HepG2 (cell line): Measurements from ENCODE around the gene BBLN. TPM values are rescaled to one million over a fixed set of nuclear protein-coding genes. Genes with fewer than 3 reads are reported as not detected.

Experiments used
- AGO1 ChIP-seq: fragments of 200-400 bp; formaldehyde crosslinking; IDR thresholded peaks from 2 replicates; pipeline ENCODE4 v1.6.1; 2017; ENCODE audit warnings: mild to moderate bottlenecking, low read depth, low read length, moderate library complexity; ENCODE audit not compliant: poor library complexity, severe bottlenecking
- GATAD1 ChIP-seq: IDR thresholded peaks from 2 replicates; pipeline ENCODE4 v1.6.1; 2016; ENCODE audit warnings: missing genetic modification reagents, missing compliant biosample characterization
- HOXD1 ChIP-seq: sonication (generic); formaldehyde crosslinking; IDR thresholded peaks from 2 replicates; pipeline ENCODE4 v1.5.0; 2020; ENCODE audit warnings: missing genetic modification reagents
- MED1 ChIP-seq: sonication (generic); formaldehyde crosslinking; IDR thresholded peaks from 2 replicates; pipeline ENCODE4 v1.4.0; 2020; ENCODE audit warnings: missing genetic modification reagents
- MXD1 ChIP-seq: sonication (generic); formaldehyde crosslinking; IDR thresholded peaks from 2 replicates; pipeline ENCODE4 v1.4.0; 2020; ENCODE audit warnings: mild to moderate bottlenecking, missing genetic modification reagents
- NFAT5 ChIP-seq: sonication (generic); formaldehyde crosslinking; IDR thresholded peaks from 2 replicates; pipeline ENCODE4 v1.4.0; 2020; ENCODE audit warnings: missing genetic modification reagents
- PAX8 ChIP-seq: sonication (generic); formaldehyde crosslinking; IDR thresholded peaks from 2 replicates; pipeline ENCODE4 v1.8.0; 2022; ENCODE audit warnings: mild to moderate bottlenecking, missing genetic modification reagents, borderline replicate concordance
- ZBTB3 ChIP-seq: sonication (generic); formaldehyde crosslinking; IDR thresholded peaks from 2 replicates; pipeline ENCODE4 v1.4.0; 2020; ENCODE audit warnings: low read depth, mild to moderate bottlenecking, moderate library complexity, missing genetic modification reagents, borderline replicate concordance
- ZNF563 ChIP-seq: sonication (generic); formaldehyde crosslinking; IDR thresholded peaks from 2 replicates; pipeline ENCODE4 v1.8.0; 2022; ENCODE audit warnings: mild to moderate bottlenecking, moderate library complexity, missing genetic modification reagents
- ZNF773 ChIP-seq: sonication (generic); formaldehyde crosslinking; IDR thresholded peaks from 2 replicates; pipeline ENCODE4 v1.4.0; 2020; ENCODE audit warnings: missing genetic modification reagents, borderline replicate concordance
- ZNF792 ChIP-seq: IDR thresholded peaks from 2 replicates; pipeline ENCODE4 v1.6.1; 2016
- polyA plus RNA-seq, 8 experiments: library from polyadenylated mRNA; depleted of rRNA in 3 of 8; stranded (reverse) in 7 of 8; unstranded in 1 of 8; fragments of >200 nt; fragmentation: Illumina TruSeq in 4 of 8; extraction: Trizol in 4 of 8; gene quantifications; 2 replicates each; pipeline versions ENCODE4 v1.2.1 to v1.2.3, GENCODE V29; 2011 to 2016; ENCODE audit warnings: low read depth in 4 of 8, missing spikeins in 1 of 8, mixed read lengths in 1 of 8; ENCODE audit not compliant: insufficient read depth in 1 of 8
- total RNA-seq, 5 experiments: library from RNA; depleted of rRNA; stranded (reverse); fragments of >200 nt; fragmentation: Illumina TruSeq; extraction: Trizol; gene quantifications; 2 replicates each; pipeline ENCODE4 v1.2.3, GENCODE V29; 2016; ENCODE audit warnings: low read depth in 1 of 5
- TF ChIP-seq, protein P1 (sequence below), 2 experiments: fragments of 450-650 bp in 1 of 2; sonication (generic) in 1 of 2; formaldehyde crosslinking in 1 of 2; IDR thresholded peaks; 2 replicates each; pipeline versions ENCODE4 v1.6.1 to v1.8.0; 2016 to 2022; ENCODE audit warnings: antibody characterized with exemption in 1 of 2, mild to moderate bottlenecking in 1 of 2, missing genetic modification reagents in 1 of 2
- TF ChIP-seq, protein P2 (sequence below): IDR thresholded peaks from 2 replicates; pipeline ENCODE4 v1.6.1; 2016; ENCODE audit warnings: missing genetic modification reagents, missing compliant biosample characterization

Gene BBLN
- total and polyA plus RNA-seq, 2 of the 13 experiments (the other 11 are each of a cell fraction or from before 2014, with no cell fraction given), result 27.6 to 33.1 TPM

DNA sequence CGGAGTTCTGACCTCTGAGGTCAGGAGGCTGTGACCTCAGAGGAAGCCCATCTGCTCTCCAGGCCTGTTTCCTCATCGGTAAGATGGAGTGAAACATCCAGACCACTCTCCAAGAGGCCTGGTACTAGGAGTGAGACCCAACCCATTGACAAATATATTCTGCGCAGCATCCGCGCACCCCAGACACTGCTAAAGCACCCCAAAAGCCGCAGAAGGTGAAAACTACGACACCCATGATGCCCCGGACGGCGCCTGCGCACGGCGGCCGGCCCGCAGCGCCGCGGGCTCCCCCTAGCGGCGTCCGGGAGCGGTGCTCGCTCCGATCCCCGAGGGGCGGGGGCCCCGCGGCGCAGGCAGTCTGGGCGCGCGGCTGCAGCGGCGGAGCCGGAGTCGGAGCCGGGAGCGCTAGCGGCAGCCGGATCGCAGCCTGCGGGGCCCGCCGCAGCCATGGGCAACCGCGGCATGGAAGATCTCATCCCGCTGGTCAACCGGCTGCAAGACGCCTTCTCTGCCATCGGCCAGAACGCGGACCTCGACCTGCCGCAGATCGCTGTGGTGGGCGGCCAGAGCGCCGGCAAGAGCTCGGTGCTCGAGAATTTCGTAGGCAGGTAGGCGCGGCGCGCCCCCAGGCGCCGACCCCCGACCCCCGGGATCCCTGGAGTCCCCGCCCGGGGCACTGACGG, 43.1 kb downstream of the BBLN start, which contains the start of gene DNM1 (continued):
- TF ChIP-seq, protein P1, sequence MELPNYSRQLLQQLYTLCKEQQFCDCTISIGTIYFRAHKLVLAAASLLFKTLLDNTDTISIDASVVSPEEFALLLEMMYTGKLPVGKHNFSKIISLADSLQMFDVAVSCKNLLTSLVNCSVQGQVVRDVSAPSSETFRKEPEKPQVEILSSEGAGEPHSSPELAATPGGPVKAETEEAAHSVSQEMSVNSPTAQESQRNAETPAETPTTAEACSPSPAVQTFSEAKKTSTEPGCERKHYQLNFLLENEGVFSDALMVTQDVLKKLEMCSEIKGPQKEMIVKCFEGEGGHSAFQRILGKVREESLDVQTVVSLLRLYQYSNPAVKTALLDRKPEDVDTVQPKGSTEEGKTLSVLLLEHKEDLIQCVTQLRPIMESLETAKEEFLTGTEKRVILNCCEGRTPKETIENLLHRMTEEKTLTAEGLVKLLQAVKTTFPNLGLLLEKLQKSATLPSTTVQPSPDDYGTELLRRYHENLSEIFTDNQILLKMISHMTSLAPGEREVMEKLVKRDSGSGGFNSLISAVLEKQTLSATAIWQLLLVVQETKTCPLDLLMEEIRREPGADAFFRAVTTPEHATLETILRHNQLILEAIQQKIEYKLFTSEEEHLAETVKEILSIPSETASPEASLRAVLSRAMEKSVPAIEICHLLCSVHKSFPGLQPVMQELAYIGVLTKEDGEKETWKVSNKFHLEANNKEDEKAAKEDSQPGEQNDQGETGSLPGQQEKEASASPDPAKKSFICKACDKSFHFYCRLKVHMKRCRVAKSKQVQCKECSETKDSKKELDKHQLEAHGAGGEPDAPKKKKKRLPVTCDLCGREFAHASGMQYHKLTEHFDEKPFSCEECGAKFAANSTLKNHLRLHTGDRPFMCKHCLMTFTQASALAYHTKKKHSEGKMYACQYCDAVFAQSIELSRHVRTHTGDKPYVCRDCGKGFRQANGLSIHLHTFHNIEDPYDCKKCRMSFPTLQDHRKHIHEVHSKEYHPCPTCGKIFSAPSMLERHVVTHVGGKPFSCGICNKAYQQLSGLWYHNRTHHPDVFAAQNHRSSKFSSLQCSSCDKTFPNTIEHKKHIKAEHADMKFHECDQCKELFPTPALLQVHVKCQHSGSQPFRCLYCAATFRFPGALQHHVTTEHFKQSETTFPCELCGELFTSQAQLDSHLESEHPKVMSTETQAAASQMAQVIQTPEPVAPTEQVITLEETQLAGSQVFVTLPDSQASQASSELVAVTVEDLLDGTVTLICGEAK (IDR thresholded peaks at IDR 0.05), result no peak
- TF ChIP-seq, protein P1 (CRISPR knock-in tag; IDR thresholded peaks at IDR 0.05), result no peak
- TF ChIP-seq, protein P2, sequence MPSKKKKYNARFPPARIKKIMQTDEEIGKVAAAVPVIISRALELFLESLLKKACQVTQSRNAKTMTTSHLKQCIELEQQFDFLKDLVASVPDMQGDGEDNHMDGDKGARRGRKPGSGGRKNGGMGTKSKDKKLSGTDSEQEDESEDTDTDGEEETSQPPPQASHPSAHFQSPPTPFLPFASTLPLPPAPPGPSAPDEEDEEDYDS (CRISPR knock-in tag), result no peak
- TF ChIP-seq ZNF563 (CRISPR knock-in tag), result no peak; the same call in 1 of the 2 replicates
- TF ChIP-seq PAX8, result no peak
- TF ChIP-seq MED1 (CRISPR knock-in tag), result no peak
- TF ChIP-seq MXD1 (CRISPR knock-in tag), result peak; percentile 68; the same call in 1 of the 2 replicates
- TF ChIP-seq ZBTB3 (CRISPR knock-in tag), result no peak
- no peak for TF ChIP-seq HOXD1 (CRISPR knock-in tag)
- TF ChIP-seq GATAD1 (CRISPR knock-in tag), result no peak
- no peak for TF ChIP-seq ZNF792 (CRISPR knock-in tag)
- TF ChIP-seq AGO1, result no peak
- no peak for TF ChIP-seq NFAT5
- no peak for TF ChIP-seq ZNF773 (CRISPR knock-in tag)
